Stimulated activated CD8-positive, alpha-beta memory T cell treated with anti-CD3 and anti-CD28 coated beads, Interleukin-4, amount 100 ng/mL, for 4 hours (primary cell): ENCODE data around the gene PLCB4.

Experiments
- DNase-seq, 2 donors: peaks; one replicate each; pipeline ENCODE4 v3.0.0-alpha.2; 2020; ENCODE audit warnings: low read depth in 2 of 2, low spot score in 1 of 2

PLCB4 gene

GRCh38 chr20:9166153-9166780 is 97.4 kb downstream of the PLCB4 start:
- DNase-seq: no peak

GRCh38 chr20:9169409-9169808 is 100.5 kb downstream of the PLCB4 start:
- no peak for DNase-seq

DNA sequence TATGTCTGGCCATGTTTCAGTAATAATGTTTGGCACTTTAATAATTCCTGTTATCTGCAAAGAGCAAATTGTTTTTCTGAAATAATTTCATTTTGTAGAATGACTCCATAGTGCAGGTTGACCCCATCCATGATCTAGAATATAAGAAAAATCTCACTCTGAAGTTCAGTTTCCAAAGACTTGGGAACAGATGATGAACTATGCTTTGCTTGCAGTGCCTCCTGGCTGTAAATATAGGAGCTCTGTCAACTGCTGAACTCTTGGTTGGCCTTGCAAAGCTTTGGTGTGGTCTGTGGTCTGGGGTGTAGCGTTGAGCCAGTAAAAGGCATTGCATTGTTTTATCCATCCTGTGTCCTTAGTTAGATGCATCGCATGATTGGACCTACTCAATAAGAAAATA is 104.0 kb downstream of the PLCB4 start:
- DNase-seq: no peak

GRCh38 chr20:9177278-9177677 is 108.4 kb downstream of the PLCB4 start:
- DNase-seq: no peak

DNA sequence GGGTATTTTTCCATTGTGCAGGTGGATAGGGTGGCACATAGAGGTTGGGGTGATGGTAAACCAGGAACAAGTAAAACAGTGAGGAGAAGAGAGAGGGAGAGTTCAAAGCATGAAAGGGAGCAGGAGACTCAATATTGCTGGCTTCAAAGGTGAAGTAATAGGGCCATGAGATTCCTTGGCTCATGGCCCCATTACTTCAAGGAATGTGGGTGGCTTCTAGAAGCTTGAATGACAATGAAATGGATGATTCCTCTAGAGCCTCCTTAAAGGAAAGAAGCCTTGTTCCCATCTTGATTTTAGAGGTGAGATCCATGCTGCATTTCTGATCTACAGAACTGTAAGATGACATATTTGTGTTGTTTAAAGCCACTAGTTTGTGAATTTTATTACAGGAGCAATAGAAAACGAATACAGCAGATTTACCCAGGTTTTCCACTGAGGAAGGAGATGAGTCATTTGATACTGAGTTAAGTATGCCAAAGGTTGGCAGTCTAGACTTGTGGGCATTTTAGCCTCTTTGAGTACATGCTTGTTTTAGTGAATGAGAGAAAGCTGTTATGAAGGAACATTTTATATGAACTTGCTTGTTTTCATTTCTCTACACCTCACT is 110.4 kb downstream of the PLCB4 start:
- no peak for DNase-seq

GRCh38 chr20:9179867-9180266 is 111.0 kb downstream of the PLCB4 start:
- DNase-seq: no peak

DNA sequence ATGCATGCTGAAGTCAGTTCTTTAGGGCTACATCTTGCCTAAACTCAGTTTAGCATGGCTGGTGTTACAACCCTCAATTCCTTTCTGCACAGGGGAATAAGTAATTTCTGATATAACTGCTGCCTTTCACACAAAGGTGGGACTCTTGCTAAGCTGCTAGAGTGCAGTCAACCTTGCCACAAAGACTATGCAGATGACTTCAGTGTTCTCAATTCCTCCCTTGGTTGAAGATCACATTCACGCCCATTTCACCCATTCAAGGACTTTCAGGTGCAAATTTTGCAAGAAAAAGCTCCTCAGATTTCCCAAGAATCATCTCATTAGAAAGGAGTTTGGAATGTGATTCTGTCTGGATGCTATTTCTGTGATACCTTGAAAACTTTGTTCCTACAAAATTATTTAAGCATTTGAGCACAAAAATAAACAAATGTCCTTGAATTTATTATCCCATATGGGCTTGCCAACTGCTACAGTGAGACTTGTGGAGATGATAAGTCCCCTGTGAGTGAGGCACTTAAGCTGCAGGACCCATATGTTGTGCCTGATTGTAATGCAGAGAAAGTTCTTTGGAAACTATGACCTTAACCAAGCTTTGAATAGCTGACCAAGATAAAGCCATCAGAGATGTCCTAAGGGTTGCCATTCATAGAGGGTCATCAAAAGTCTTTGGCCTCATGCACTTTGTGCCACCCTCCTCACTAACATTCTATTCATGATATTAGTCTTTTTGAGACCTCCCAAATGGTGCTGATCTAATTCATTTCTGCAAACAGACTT is 111.8 kb downstream of the PLCB4 start:
- no peak for DNase-seq

DNA sequence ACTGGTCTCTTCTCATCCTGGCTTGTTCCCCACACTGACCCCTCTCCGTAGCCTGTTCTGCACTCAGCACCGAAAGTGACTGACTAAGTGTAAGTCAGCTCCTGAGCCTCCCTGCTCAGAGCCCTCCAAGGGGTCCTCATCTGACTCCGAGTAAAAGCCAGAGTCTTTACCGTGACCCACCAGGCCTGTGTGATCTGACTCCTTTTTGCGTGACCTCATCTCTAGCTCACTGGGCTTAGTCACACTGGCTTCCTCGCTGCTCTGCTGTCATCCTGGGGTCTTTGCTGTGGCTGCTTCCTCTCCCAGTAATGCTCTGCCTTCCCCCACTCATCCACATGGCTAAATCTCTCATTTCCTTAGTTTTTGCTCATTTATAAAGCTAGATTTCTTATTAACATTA is 116.6 kb downstream of the PLCB4 start:
- no peak for DNase-seq

- no peak for DNase-seq
Measured at GRCh38 chr20:9186396-9186795, 117.5 kb downstream of the PLCB4 start.

GRCh38 chr20:9195031-9195430 is 126.1 kb downstream of the PLCB4 start:
- DNase-seq: no peak

- no peak for DNase-seq
Measured at GRCh38 chr20:9196110-9196509, 127.2 kb downstream of the PLCB4 start.

DNA sequence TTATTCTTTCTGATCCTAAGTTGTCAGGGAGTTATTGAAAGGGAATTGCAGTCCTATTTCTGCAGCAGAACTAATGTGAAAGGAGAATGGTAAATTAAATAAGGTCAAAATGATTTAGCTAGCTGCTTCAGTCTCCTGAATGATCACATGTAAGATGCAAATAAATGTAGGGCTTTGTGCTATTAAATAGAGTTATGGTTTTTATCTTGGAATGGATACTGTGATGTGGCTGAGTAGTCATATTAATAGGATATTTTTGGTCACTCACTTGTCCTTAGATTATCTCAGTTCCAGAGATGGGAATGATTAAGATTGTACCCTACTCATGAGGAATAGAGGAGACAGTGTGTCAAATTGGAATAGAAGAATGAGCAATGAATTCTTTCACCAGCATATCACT is 129.6 kb downstream of the PLCB4 start:
- no peak for DNase-seq

GRCh38 chr20:9200196-9200595 is 131.3 kb downstream of the PLCB4 start:
- DNase-seq: no peak

DNA sequence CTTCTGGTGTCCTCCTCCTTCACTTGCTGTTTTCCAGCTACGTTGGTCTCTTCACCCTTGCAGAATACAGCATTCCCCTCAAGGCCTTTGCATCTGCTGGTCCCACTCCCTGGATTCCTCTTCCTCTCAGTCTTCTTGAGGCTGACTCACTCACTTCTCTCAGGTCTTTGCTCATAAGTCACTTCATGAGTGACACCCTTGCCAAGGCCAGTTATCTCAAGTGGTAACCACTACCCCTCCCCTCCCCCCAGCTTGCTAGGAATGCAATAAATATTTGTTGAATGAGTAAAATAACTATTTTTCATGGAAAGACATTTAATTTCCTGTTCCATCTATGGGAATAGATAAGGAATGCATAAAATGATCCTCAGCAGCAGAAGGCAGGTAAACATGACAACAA is 131.7 kb downstream of the PLCB4 start:
- no peak for DNase-seq

DNA sequence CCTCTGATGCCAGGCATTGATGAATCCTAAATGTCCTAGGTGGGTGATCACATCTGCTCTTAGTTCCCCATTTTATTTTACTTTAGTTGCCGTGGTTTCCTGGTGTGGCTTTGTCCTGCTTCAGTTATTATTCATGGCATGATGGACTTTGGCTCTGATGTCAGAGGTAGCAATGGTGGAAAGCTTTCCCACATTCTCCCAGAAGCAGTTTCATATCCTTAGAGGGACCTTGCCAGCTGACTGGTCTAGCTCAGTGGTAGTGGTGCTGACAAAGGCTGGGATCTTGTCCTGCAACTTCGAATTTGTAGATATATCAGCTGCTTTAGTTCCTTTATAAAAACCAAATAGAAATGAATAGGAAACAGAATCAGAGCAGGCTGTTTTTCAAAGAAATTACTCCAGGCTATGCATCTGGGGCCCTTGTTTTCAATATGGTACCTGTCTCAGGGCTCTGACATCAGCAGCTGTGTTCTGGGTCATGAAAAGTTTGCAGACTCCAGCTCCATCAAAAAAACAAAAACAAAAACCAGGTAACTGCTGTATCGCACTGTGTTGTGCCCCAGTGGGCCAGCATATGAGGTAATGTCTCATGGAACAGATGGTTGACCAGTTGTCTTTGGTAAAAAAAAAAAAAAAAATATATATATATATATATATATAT is 133.7 kb downstream of the PLCB4 start:
- no peak for DNase-seq

DNA sequence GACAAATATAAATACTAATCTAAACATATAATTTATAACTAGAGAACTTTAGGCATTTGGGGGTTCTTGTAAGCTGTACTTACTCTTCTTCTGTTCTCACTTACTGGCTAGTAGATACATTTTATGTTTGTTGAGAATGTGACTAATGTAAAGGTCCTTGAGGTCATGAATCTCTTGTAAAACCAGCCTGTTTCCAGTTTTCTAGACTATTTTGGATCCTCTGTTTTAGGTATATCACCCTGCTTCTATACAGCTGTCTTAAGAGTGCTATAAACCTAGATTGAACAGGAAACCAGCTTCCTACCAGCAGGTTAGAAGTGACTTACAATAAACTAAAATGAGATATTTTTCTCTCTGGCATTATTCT is 134.2 kb downstream of the PLCB4 start:
- DNase-seq: no peak

DNA sequence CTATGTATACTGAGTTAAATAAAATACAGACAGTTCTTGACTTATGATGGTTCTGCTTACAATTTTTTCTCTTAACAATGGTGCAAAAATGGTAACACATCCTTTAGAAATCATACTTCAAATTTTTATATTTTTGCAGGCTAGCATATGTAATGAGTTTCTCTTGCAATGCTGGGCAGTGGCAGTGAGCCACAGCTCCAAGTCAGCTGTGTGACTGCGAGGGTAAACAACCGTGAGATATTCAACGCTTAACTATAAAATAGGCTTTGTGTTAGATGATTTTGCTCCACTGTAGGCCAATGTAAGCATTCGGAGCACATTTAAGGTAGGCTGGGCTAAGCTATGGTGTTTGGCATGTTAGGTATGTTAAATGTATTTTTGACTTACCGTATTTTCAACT is 136.1 kb downstream of the PLCB4 start:
- DNase-seq: no peak

DNA sequence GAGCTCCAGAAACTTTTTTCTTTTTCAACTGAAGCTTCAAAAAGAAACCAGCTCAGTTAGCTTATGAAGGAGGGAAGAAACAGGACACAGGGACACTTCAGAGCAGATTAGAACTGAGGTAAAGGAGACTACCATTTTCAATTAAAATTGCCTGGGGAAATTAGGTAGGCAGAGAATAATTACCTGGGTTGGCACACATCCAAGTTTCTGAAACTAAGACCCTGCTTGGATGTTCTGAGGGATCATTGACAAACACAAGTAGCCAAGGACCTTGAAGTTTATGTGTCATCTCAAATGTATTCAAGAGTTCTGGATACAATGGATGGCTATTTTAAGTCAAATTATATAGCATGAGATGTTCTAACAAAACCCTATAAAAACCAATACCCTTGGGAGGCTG is 137.6 kb downstream of the PLCB4 start:
- DNase-seq: no peak

DNA sequence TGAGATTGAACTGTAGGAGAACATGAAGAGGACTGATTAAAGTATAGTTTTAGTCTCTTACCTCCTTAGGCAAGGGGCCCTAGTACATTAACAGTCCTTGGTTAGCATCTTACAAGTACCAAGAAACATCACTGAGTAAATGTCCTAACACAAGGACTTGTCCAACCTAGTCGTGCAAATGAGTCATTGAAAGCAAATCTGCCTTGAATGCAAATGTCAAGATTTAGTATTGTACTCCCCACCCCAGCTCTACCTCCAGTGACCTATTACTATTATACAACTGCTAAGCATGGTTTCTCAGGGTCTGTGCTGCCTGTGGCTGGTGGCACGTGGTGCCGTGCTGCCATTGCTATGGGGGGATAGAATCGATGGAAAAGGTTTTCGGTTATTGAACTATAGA is 138.4 kb downstream of the PLCB4 start:
- no peak for DNase-seq

DNA sequence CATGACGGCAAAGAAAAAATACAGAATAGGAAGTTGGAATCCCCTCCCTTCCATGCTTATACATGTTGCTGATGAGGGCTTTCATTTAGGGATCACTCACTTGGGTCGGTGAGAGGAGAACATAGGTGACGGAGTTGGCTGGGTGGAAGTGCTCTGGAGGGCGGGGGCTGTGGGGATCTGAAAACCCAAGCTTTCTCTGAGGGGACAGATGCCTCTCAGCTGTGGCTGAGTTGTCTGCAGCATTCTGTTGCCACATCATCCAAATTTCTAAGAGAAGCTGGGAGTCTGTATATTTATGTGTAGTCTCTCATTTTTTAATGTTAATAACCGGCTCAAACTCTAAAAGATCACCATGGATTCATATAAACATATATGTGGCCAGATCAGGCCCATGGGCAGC is 141.5 kb downstream of the PLCB4 start:
- no peak for DNase-seq

DNA sequence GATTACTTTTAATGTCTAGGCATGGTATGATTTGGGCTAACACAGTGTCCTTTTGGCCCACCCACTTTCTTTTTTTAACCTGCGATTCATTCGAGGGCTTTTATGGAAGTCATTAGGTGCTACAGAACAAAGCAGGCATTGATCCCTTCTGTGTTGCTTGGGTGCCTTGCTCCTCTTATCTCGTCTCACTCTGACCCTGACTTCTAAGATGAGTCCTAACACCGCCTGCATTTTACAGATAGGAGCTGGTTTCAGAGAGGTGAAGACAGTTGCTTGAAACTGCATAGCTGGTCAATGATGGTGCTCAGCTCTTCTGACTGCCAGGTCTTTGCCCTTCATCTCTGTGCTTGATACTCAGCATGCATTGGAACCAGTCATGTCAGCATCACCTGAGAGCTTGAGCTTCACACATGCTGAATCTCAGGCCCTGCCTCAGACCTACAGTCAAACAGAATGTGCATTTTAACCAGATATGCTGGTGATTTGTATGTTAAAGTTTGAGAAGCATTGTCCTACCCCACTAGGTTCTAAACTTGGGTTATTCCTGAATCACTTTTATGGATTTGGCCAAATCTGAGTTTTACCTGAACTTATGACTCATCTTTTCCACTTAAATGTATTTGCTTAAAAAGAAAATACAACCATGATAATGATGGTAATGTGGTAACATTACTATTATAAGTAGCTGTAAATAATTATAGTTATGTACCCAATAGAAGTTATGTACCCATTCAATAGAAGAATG is 142.3 kb downstream of the PLCB4 start:
- no peak for DNase-seq
